ENCODE data around the gene EPHA10. TPM values are rescaled to one million over a fixed set of nuclear protein-coding genes. Genes with fewer than 3 reads are reported as not detected.

Gene EPHA10
- total RNA-seq, 4 donors from 2014 or later, result 0.17 to 0.83 (median 0.39) TPM

- no peak for DNase-seq (ENCODE audit: extremely low spot score)
- H3K36me3 ChIP-seq, result no peaks in the 10 kb centered on the region
- 51% methylated on average over 4 of the region's 4 CpGs for WGBS
- peaks cover 0 to 100% (median 31%) of the 10 kb centered on the region in 4 donors for H3K27me3 ChIP-seq
- H3K4me1 ChIP-seq, result peaks cover 0 to 20% (median 14%) of the 10 kb centered on the region in 4 donors
- no peaks in the 10 kb centered on the region for H3K9me3 ChIP-seq
- H3K27ac ChIP-seq (replicated peaks in 1 of 4), result no peak overlapping the region
- TF ChIP-seq POLR2A (IDR thresholded peaks at IDR 0.05; ENCODE audit: low read depth) (no peak), CTCF (IDR thresholded peaks at IDR 0.05) (no peak), POLR2AphosphoS5 (IDR thresholded peaks at IDR 0.05) (no peak), EP300 (IDR thresholded peaks at IDR 0.05) (no peak)
- H3K4me3 ChIP-seq, result no peak overlapping the region
- intact Hi-C loops (cut with DNase I), result no loop called here
Observed at GRCh38 chr1:37755951-37756560, 8.9 kb downstream of the EPHA10 start.

- intact Hi-C loops (cut with DNase I), result no loop called here
- no peaks in the 10 kb centered on the region for H3K36me3 ChIP-seq
Observed at GRCh38 chr1:37755290-37755689, 9.6 kb downstream of the EPHA10 start.

GRCh38 chr1:37753473-37754321 lies 11.2 kb downstream of the EPHA10 start:
- H3K36me3 ChIP-seq, result no peaks in the 10 kb centered on the region
- intact Hi-C loops (cut with DNase I), result no loop called here
- H3K9me3 ChIP-seq, result no peaks in the 10 kb centered on the region
- WGBS, result 9% methylated on average over 20 of the region's 52 CpGs
- H3K4me1 ChIP-seq, result peaks cover 0 to 20% (median 14%) of the 10 kb centered on the region in 4 donors
- no peak overlapping the region for H3K27ac ChIP-seq (replicated peaks in 1 of 4)
- DNase-seq (ENCODE audit: extremely low spot score), result no peak
- no peak for TF ChIP-seq EP300 (IDR thresholded peaks at IDR 0.05)
- TF ChIP-seq POLR2A (IDR thresholded peaks at IDR 0.05; ENCODE audit: low read depth), result no peak
- H3K4me3 ChIP-seq, result peak overlapping the region in 1 of 4 donors; percentile 42
- peaks cover 0 to 100% (median 31%) of the 10 kb centered on the region in 4 donors for H3K27me3 ChIP-seq

More at GRCh38 chr1:37755290-37755689, 9.6 kb downstream of the EPHA10 start:
- DNase-seq (ENCODE audit: extremely low spot score), result no peak
- TF ChIP-seq EP300 (IDR thresholded peaks at IDR 0.05) (no peak), POLR2A (IDR thresholded peaks at IDR 0.05; ENCODE audit: low read depth) (no peak), CTCF (IDR thresholded peaks at IDR 0.05) (no peak), POLR2AphosphoS5 (IDR thresholded peaks at IDR 0.05) (no peak)
- WGBS, result 43% methylated on average over 1 of the region's 1 CpG
- H3K9me3 ChIP-seq, result no peaks in the 10 kb centered on the region
- H3K27me3 ChIP-seq, result peaks cover 0 to 100% (median 35%) of the 10 kb centered on the region in 4 donors
- H3K27ac ChIP-seq (replicated peaks in 1 of 4), result no peak overlapping the region
- peaks cover 0 to 20% (median 14%) of the 10 kb centered on the region in 4 donors for H3K4me1 ChIP-seq
- no peak overlapping the region for H3K4me3 ChIP-seq

GRCh38 chr1:37752583-37753471 lies 12.1 kb downstream of the EPHA10 start:
- intact Hi-C loops (cut with DNase I), result no loop called here
- Histone ChIP-seq H3K9me3 (no peaks in the 10 kb centered on the region), H3K36me3 (no peaks in the 10 kb centered on the region), H3K27ac (replicated peaks in 1 of 4) (no peak overlapping the region), H3K4me1 (peaks cover 0 to 20% (median 14%) of the 10 kb centered on the region in 4 donors), H3K4me3 (peak overlapping the region; percentile 40 to 53 (median 43)), H3K27me3 (peaks cover 0 to 98% (median 31%) of the 10 kb centered on the region in 4 donors)
- no peak for DNase-seq (ENCODE audit: extremely low spot score)
- WGBS, result 12% methylated on average over 13 of the region's 105 CpGs
- no peak for TF ChIP-seq EP300 (IDR thresholded peaks at IDR 0.05)

- Histone ChIP-seq H3K27me3 (peaks cover 0 to 98% (median 28%) of the 10 kb centered on the region in 4 donors), H3K36me3 (no peaks in the 10 kb centered on the region), H3K4me3 (peak overlapping the region; percentile 40 to 53 (median 43))
Observed at GRCh38 chr1:37752213-37752582, 12.7 kb downstream of the EPHA10 start.

More at GRCh38 chr1:37752213-37752582, 12.7 kb downstream of the EPHA10 start:
- intact Hi-C loops (cut with DNase I), result no loop called here
- TF ChIP-seq CTCF (IDR thresholded peaks at IDR 0.05) (no peak), EP300 (IDR thresholded peaks at IDR 0.05) (no peak), POLR2AphosphoS5 (IDR thresholded peaks at IDR 0.05) (no peak), POLR2A (IDR thresholded peaks at IDR 0.05; ENCODE audit: low read depth) (no peak)
- no peak for DNase-seq (ENCODE audit: extremely low spot score)
- Histone ChIP-seq H3K27ac (replicated peaks in 1 of 4) (no peak overlapping the region), H3K9me3 (peaks cover 0 to 5% (median 2%) of the 10 kb centered on the region in 4 donors), H3K4me1 (peaks cover 0 to 20% (median 14%) of the 10 kb centered on the region in 4 donors)
- 33% methylated on average over 11 of the region's 11 CpGs for WGBS
